ENCODE results near the gene STK32C. TPM values are rescaled to one million over a fixed set of nuclear protein-coding genes. Genes with fewer than 3 reads are reported as not detected.

STK32C gene
- total and polyA plus RNA-seq, 10 donors: 9.6 to 27.8 (median 15.7) TPM

GRCh38 chr10:132355297-132355696 lies 47.5 kb upstream of the STK32C start:
- peaks cover 0 to 58% (median 2%) of the 10 kb centered on the region in 6 donors for H3K36me3 ChIP-seq
- intact Hi-C loops (cut with DNase I; ENCODE audit: low total_unique reads): no loop called here
- TF ChIP-seq CTCF (IDR thresholded peaks at IDR 0.05 in 8 of 11, conservative IDR thresholded peaks at IDR 0.05 in 3 of 11) (no peak), POLR2A (IDR thresholded peaks at IDR 0.05) (no peak), POLR2AphosphoS5 (IDR thresholded peaks at IDR 0.05) (no peak)
- no peak overlapping the region for H3K27ac ChIP-seq
- no peaks in the 10 kb centered on the region for H3K9me3 ChIP-seq
- peak; percentile 67 for DNase-seq
- 80 to 96% (median 87%) methylated on average over 12 to 17 of the region's 17 CpGs for WGBS, 5 donors
- H3K4me1 ChIP-seq: peaks cover 0 to 28% (median 6%) of the 10 kb centered on the region in 6 donors
- no peaks in the 10 kb centered on the region for H3K27me3 ChIP-seq (replicated peaks in 1 of 7)
- H3K4me3 ChIP-seq: no peak overlapping the region

GRCh38 chr10:132354356-132355094 lies 46.8 kb upstream of the STK32C start:
- Histone ChIP-seq H3K27ac (no peak overlapping the region), H3K36me3 (peaks cover 0 to 66% (median 2%) of the 10 kb centered on the region in 6 donors), H3K4me3 (no peak overlapping the region), H3K9me3 (no peaks in the 10 kb centered on the region), H3K27me3 (replicated peaks in 1 of 7) (no peaks in the 10 kb centered on the region), H3K4me1 (peaks cover 0 to 26% (median 6%) of the 10 kb centered on the region in 6 donors)
- DNase-seq: peak; percentile 73
- intact Hi-C loops (cut with DNase I; ENCODE audit: low total_unique reads): loop anchor here (5.0 kb wide), 1 partner anchor 132 kb away; no protein-coding TSS in a partner anchor
- WGBS, 5 donors: 85 to 93% (median 89%) methylated on average over 25 to 32 of the region's 32 CpGs
- TF ChIP-seq POLR2AphosphoS5 (IDR thresholded peaks at IDR 0.05) (no peak), CTCF (IDR thresholded peaks at IDR 0.05 in 8 of 11, conservative IDR thresholded peaks at IDR 0.05 in 3 of 11) (no peak), POLR2A (IDR thresholded peaks at IDR 0.05) (no peak)

- WGBS, 5 donors: 87 to 91% (median 90%) methylated on average over 15 to 20 of the region's 20 CpGs
- TF ChIP-seq CTCF (IDR thresholded peaks at IDR 0.05 in 8 of 11, conservative IDR thresholded peaks at IDR 0.05 in 3 of 11): no peak
- TF ChIP-seq POLR2AphosphoS5 (IDR thresholded peaks at IDR 0.05): no peak
- no peak for TF ChIP-seq POLR2A (IDR thresholded peaks at IDR 0.05)
- no peaks in the 10 kb centered on the region for H3K9me3 ChIP-seq
- no peaks in the 10 kb centered on the region for H3K27me3 ChIP-seq (replicated peaks in 1 of 7)
- DNase-seq: peak; percentile 61
- H3K36me3 ChIP-seq: peaks cover 0 to 74% (median 2%) of the 10 kb centered on the region in 6 donors
- peaks cover 0 to 26% (median 6%) of the 10 kb centered on the region in 6 donors for H3K4me1 ChIP-seq
- H3K4me3 ChIP-seq: no peak overlapping the region
- intact Hi-C loops (cut with DNase I; ENCODE audit: low total_unique reads): loop anchor here (5.0 kb wide), 1 partner anchor 131 kb away; no protein-coding TSS in a partner anchor
- H3K27ac ChIP-seq: no peak overlapping the region
These were observed 46.0 kb upstream of the STK32C start for GRCh38 chr10:132353456-132354355.

All from spleen (tissue), 11 donors.